ENCODE measurements around the gene FSTL1.

FSTL1 gene

DNA sequence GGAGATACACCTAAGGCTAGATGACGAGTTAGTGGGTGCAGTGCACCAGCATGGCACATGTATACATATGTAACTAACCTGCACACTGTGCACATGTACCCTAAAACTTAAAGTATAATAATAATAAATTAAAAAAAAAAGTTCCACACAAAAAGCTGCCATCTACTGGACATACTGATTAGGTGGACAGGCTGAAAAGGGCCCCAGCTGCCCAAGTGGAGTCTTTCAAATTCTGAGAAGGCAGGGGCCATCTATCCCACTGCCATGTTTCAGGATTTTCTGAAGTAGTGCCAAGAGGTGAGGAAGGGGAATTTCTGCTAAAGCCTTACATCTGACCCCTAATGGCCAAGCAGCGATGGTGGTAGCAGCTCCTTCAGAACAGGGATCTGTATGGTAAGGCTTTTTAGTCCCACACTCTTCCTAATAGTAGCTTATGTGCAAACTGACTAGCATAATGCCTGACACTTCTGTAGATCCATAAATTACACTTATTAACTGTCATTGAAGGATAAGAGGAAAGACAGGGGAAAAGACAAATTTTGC lies 7.7 kb downstream of the FSTL1 start:
- DNase-seq (ENCODE audit: low read depth), result no peak
- H3K4me3 ChIP-seq (ENCODE audit: low read depth, low read length), result no peak overlapping the region
- TF ChIP-seq, protein P1, sequence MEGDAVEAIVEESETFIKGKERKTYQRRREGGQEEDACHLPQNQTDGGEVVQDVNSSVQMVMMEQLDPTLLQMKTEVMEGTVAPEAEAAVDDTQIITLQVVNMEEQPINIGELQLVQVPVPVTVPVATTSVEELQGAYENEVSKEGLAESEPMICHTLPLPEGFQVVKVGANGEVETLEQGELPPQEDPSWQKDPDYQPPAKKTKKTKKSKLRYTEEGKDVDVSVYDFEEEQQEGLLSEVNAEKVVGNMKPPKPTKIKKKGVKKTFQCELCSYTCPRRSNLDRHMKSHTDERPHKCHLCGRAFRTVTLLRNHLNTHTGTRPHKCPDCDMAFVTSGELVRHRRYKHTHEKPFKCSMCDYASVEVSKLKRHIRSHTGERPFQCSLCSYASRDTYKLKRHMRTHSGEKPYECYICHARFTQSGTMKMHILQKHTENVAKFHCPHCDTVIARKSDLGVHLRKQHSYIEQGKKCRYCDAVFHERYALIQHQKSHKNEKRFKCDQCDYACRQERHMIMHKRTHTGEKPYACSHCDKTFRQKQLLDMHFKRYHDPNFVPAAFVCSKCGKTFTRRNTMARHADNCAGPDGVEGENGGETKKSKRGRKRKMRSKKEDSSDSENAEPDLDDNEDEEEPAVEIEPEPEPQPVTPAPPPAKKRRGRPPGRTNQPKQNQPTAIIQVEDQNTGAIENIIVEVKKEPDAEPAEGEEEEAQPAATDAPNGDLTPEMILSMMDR (IDR thresholded peaks at IDR 0.05; ENCODE audit: low read depth, low read length, missing control alignments), result no peak

DNA sequence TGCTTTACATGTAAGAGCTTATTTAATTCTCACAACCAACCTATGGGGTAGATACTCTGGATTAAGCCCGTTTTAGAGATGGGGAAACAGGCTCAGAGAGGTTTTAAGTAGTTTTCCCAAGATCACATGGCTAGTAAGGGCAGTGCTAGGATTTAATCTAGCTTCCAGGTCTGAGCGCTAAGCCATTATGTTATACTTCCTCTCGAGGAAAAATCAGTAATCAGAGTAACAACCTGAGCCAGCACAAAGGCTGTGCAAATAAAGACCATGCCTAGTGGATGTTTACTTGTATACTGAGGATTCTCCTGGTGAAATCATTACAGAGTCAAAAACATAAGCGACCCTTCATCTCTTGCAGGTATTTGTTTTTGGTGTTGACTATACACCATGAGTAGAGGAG lies 9.0 kb downstream of the FSTL1 start:
- TF ChIP-seq, protein P1 (IDR thresholded peaks at IDR 0.05; ENCODE audit: low read depth, low read length, missing control alignments), result no peak
- DNase-seq (ENCODE audit: low read depth), result no peak
- no peak overlapping the region for H3K4me3 ChIP-seq (ENCODE audit: low read depth, low read length)

DNA sequence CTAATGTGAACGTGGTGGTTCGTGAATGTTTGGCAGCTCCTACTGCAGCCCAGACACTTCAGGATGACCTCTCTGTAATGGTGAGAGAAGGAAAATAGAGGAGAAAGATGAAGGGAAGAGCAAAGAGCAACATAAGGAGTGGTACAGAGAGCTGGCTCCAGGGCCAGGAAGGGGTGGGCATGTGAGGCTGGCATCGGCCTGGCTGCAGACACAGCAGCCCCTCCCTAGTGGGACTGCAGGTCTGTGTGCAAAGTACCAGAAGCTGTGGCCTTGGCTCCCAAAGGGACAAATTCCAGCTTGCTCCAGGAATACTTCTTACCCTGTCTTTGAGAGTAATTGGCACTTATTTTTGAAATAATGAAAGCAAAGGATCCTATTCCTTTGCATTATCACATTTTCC lies 10.0 kb downstream of the FSTL1 start:
- TF ChIP-seq, protein P1 (IDR thresholded peaks at IDR 0.05; ENCODE audit: low read depth, low read length, missing control alignments), result no peak
- no peak overlapping the region for H3K4me3 ChIP-seq (ENCODE audit: low read depth, low read length)
- no peak for DNase-seq (ENCODE audit: low read depth)

DNA sequence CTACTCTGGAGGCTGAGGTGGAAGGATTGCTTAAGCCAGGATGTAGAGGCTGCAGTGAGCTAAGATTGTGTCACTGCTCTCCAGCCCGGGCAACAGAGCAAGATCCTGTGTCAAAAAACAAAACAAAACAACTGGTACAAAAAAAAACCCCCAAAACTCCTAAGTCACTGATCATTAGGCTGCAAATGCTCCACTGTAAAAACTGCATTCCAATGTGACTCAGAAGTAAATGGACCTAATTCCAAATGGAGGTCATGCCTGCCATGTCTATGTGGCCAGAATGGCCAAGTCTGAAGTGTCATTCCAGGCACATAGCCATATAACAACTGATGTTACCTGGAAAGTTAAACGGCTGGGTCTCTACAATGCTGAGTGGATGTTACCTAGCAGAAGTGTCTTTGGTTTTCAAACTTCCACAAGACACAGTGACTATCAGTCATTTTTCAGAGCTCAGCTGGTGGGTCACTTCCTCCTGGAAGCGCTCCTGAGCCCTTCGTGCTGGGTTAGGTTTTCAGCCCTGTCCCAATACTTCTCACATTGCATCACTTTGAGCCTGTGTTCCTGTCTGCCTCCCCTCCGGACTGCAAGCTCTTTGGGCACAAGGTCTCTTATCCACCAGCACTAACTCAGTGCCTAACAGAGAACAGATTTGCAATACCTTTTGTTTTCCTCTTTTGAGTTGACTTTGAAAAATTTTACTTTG lies 10.6 kb downstream of the FSTL1 start:
- no peak for DNase-seq (ENCODE audit: low read depth)
- TF ChIP-seq, protein P1 (IDR thresholded peaks at IDR 0.05; ENCODE audit: low read depth, low read length, missing control alignments), result no peak
- H3K4me3 ChIP-seq (ENCODE audit: low read depth, low read length), result no peak overlapping the region

DNA sequence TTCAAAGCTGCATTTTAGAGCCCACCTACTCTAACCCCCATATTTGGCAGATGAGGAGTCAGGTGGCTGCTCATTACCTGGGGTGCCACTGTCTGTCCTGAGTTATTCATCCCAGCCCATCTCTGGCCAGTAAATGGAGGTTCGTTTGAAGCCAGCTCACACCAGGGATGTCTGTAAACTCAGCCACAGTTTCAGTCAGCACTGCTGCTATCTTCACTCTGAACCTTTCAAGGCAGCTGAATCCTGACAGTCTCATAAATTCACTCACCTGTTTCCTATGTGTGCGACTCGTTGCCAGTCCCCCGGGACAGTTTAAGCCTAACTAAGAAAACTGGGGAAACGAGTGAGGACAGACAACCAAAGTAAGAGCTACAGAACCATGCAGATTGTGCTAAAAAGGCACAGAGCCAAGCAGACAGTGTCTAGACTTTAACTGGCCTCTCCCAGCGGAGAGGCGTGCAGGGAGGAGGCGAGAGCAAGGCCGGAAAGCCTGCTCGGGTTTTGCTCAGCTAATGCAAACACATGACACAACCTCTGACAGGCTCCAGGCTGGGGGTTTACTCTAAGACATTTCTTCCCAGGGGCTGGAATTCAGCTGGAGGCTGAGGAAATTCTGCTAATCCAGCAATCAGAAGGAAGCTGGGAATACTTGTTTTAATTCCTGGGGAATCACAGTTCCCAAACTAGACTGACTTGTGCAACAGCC lies 12.0 kb downstream of the FSTL1 start:
- DNase-seq (ENCODE audit: low read depth), result no peak
- H3K4me3 ChIP-seq (ENCODE audit: low read depth, low read length), result no peak overlapping the region
- TF ChIP-seq, protein P1 (IDR thresholded peaks at IDR 0.05; ENCODE audit: low read depth, low read length, missing control alignments), result no peak

DNA sequence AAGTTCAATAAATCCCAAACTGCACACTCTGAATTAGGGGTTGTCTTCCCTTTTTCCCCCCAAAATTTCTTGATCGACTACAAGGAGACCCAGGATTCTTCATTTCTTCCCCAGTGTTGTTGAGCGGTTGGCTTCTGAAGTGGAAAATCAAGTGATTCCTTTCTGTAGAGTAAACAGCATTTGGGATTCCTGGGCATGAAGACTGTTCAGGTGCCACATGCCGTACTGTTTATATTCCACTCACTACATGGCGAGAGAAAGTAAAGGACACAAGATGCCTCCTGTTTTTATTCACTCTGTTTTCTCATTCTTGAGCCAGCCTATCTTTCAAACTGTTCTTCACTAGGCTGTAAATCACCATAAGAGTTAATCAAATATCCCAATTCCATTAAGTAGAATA lies 12.6 kb downstream of the FSTL1 start:
- DNase-seq (ENCODE audit: low read depth), result no peak
- H3K4me3 ChIP-seq (ENCODE audit: low read depth, low read length), result no peak overlapping the region
- TF ChIP-seq, protein P1 (IDR thresholded peaks at IDR 0.05; ENCODE audit: low read depth, low read length, missing control alignments), result no peak

All from GM12864 (cell line).